Measurements from ENCODE around the gene LAMP2.

Gene LAMP2

GRCh38 chrX:120457766-120458180 is 11.3 kb downstream of the LAMP2 start:
- no peak for DNase-seq (ENCODE audit: low read depth in 2 of 2)

- DNase-seq (ENCODE audit: low read depth in 2 of 2), result no peak
Observed at GRCh38 chrX:120456973-120457372, 12.1 kb downstream of the LAMP2 start.

GRCh38 chrX:120453985-120454384 is 15.1 kb downstream of the LAMP2 start:
- DNase-seq (ENCODE audit: low read depth in 2 of 2), result no peak

- no peak for DNase-seq (ENCODE audit: low read depth in 2 of 2)
Observed at GRCh38 chrX:120452131-120452530, 17.0 kb downstream of the LAMP2 start.

- DNase-seq (ENCODE audit: low read depth in 2 of 2), result no peak
Observed at GRCh38 chrX:120450163-120450562, 18.9 kb downstream of the LAMP2 start.

GRCh38 chrX:120446498-120446897 is 22.6 kb downstream of the LAMP2 start:
- DNase-seq (ENCODE audit: low read depth in 2 of 2), result no peak

- DNase-seq (ENCODE audit: low read depth in 2 of 2), result no peak
Observed at GRCh38 chrX:120439921-120440320, 29.2 kb downstream of the LAMP2 start.

- DNase-seq (ENCODE audit: low read depth in 2 of 2), result no peak
Observed at GRCh38 chrX:120429776-120430540, 39.1 kb downstream of the LAMP2 start.

- DNase-seq (ENCODE audit: low read depth in 2 of 2), result no peak
Observed at GRCh38 chrX:120428309-120428708, 40.8 kb downstream of the LAMP2 start.

- DNase-seq (ENCODE audit: low read depth in 2 of 2), result no peak
Observed at GRCh38 chrX:120426599-120426998, 42.5 kb downstream of the LAMP2 start.

- DNase-seq (ENCODE audit: low read depth in 2 of 2), result no peak
Observed at GRCh38 chrX:120419463-120419862, 49.6 kb downstream of the LAMP2 start.

- no peak for DNase-seq (ENCODE audit: low read depth in 2 of 2)
Observed at GRCh38 chrX:120408168-120408567, 60.9 kb downstream of the LAMP2 start.

- no peak for DNase-seq (ENCODE audit: low read depth in 2 of 2)
Observed at GRCh38 chrX:120406638-120407037, 62.5 kb downstream of the LAMP2 start.

GRCh38 chrX:120402369-120402768 is 66.7 kb downstream of the LAMP2 start:
- no peak for DNase-seq (ENCODE audit: low read depth in 2 of 2)

GRCh38 chrX:120401301-120401700 is 67.8 kb downstream of the LAMP2 start:
- DNase-seq (ENCODE audit: low read depth in 2 of 2), result no peak

GRCh38 chrX:120380699-120381098 is 88.4 kb downstream of the LAMP2 start:
- DNase-seq (ENCODE audit: low read depth in 2 of 2), result no peak

GRCh38 chrX:120379937-120380681 is 89.0 kb downstream of the LAMP2 start:
- no peak for DNase-seq (ENCODE audit: low read depth in 2 of 2)

GRCh38 chrX:120378570-120378969 is 90.5 kb downstream of the LAMP2 start:
- no peak for DNase-seq (ENCODE audit: low read depth in 2 of 2)

All from stimulated activated CD8-positive, alpha-beta memory T cell treated with anti-CD3 and anti-CD28 coated beads, Interleukin-7, amount 100 ng/mL, for 1 hour (primary cell).